AG04449 (cell line): ENCODE measurements around the gene PRICKLE3.
A peak's percentile ranks its signal among the peaks of the same experiment; 100 is the strongest.
"Not testable (repeated sequence)": the region's sequence is repeated elsewhere in the genome, so short reads cannot be mapped to it uniquely, and the experiment has no call there.

Experiments used
- CTCF ChIA-PET: fragments of 350-600 bp; formaldehyde crosslinking; extraction: SDS; loops from one replicate; lab custom pipeline; 2021; ENCODE audit warnings: antibody characterized with exemption; lab: Yijun Ruan, JAX
- POLR2A ChIA-PET: fragments of 400-600, 350-600 bp; formaldehyde crosslinking; extraction: SDS; loops from one replicate; lab custom pipeline; 2020; ENCODE audit warnings: antibody characterized with exemption, inconsistent platforms; lab: Yijun Ruan, JAX
- DNase-seq: peaks from one replicate; pipeline ENCODE4 v3.0.0-alpha.2; 2010; ENCODE audit warnings: low read depth, low spot score
- H3K4me3 ChIP-seq: 2 replicates; pipeline ENCODE4 v1.5.1; 2011; ENCODE audit warnings: low read depth, mild to moderate bottlenecking, control low read depth, low read length
- CTCF ChIP-seq: IDR thresholded peaks from one replicate; pipeline ENCODE4 v1.5.1; 2011; ENCODE audit warnings: mild to moderate bottlenecking, moderate library complexity, low read length, control low read depth, inconsistent platforms; ENCODE audit not compliant: insufficient read depth; ENCODE audit errors: missing control alignments

The PRICKLE3 gene

GRCh38 chrX:49153467-49153866, 32.7 kb downstream of the PRICKLE3 start:
- TF ChIP-seq CTCF: no peak
- ChIA-PET POLR2A (no interaction called here), CTCF (no interaction called here)
- H3K4me3 ChIP-seq: no peak overlapping the region
- DNase-seq: no peak

- POLR2A ChIA-PET, H3K4me3 ChIP-seq, CTCF ChIA-PET, DNase-seq: not testable (repeated sequence)
Observed at GRCh38 chrX:49149291-49149690, 36.9 kb downstream of the PRICKLE3 start.

GRCh38 chrX:49148390-49149100, 37.6 kb downstream of the PRICKLE3 start:
- POLR2A ChIA-PET, H3K4me3 ChIP-seq, DNase-seq, CTCF ChIA-PET: not testable (repeated sequence)

- no peak for DNase-seq
- H3K4me3 ChIP-seq: no peak overlapping the region
- ChIA-PET CTCF (no interaction called here), POLR2A (no interaction called here)
- TF ChIP-seq CTCF: no peak
Observed at GRCh38 chrX:49147936-49148335, 38.2 kb downstream of the PRICKLE3 start.

GRCh38 chrX:49147282-49147681, 38.9 kb downstream of the PRICKLE3 start:
- POLR2A ChIA-PET: no interaction called here
- CTCF ChIA-PET: no interaction called here
- DNase-seq: no peak
- H3K4me3 ChIP-seq: no peak overlapping the region
- TF ChIP-seq CTCF: no peak

- H3K4me3 ChIP-seq, DNase-seq, POLR2A ChIA-PET: not testable (repeated sequence)
- CTCF ChIA-PET: interaction anchor here (1.7 kb wide), 1 partner anchor 12 kb away, joined by 11 read pairs; no protein-coding TSS in a partner anchor
Observed at GRCh38 chrX:49143154-49143553, 43.0 kb downstream of the PRICKLE3 start.

GRCh38 chrX:49142264-49142663, 43.9 kb downstream of the PRICKLE3 start:
- peak; percentile 24 for TF ChIP-seq CTCF
- not testable (repeated sequence) for DNase-seq, H3K4me3 ChIP-seq
- ChIA-PET POLR2A (interaction anchor here (0.8 kb wide), 1 partner anchor 127 kb away, joined by 3 read pairs; no protein-coding TSS in a partner anchor), CTCF (interaction anchor here (1.7 kb wide), 1 partner anchor 13 kb away, joined by 11 read pairs; no protein-coding TSS in a partner anchor)

- no peak for DNase-seq
- ChIA-PET CTCF (interaction anchor here (0.9 to 1.1 kb wide), 2 partner anchors 15 to 16 kb away, joined by 3 to 4 read pairs; no protein-coding TSS in a partner anchor), POLR2A (no interaction called here)
- no peak for TF ChIP-seq CTCF
- no peak overlapping the region for H3K4me3 ChIP-seq
Observed at GRCh38 chrX:49139713-49140112, 46.5 kb downstream of the PRICKLE3 start.
